HG02981 (cell line): ENCODE data around the gene VANGL2.

Experiments
- ATAC-seq: cut with Tn5 transposase; IDR thresholded peaks from one replicate; pipeline ENCODE4 v1.9.1; 2021; ENCODE audit warnings: mild to moderate bottlenecking, moderate library complexity; ENCODE audit not compliant: unreplicated experiment

VANGL2 gene

GRCh38 chr1:160404094-160404493 lies 3.7 kb downstream of the VANGL2 start:
- no peak for ATAC-seq

GRCh38 chr1:160405331-160405877 lies 5.0 kb downstream of the VANGL2 start:
- no peak for ATAC-seq

- ATAC-seq: no peak
These were observed 6.0 kb downstream of the VANGL2 start for GRCh38 chr1:160406131-160406968.

- no peak for ATAC-seq
These were observed 7.8 kb downstream of the VANGL2 start for GRCh38 chr1:160407839-160408801.

GRCh38 chr1:160408864-160409263 lies 8.5 kb downstream of the VANGL2 start:
- ATAC-seq: no peak

- ATAC-seq: no peak
These were observed 9.1 kb downstream of the VANGL2 start for GRCh38 chr1:160409486-160409885.

- no peak for ATAC-seq
These were observed 10.1 kb downstream of the VANGL2 start for GRCh38 chr1:160410406-160411005.

- ATAC-seq: no peak
These were observed 11.1 kb downstream of the VANGL2 start for GRCh38 chr1:160411271-160412027.

GRCh38 chr1:160412028-160412362 lies 11.6 kb downstream of the VANGL2 start:
- no peak for ATAC-seq

- ATAC-seq: no peak
These were observed 13.4 kb downstream of the VANGL2 start for GRCh38 chr1:160413716-160414115.

GRCh38 chr1:160414881-160415280 lies 14.5 kb downstream of the VANGL2 start:
- no peak for ATAC-seq

- ATAC-seq: no peak
These were observed 15.4 kb downstream of the VANGL2 start for GRCh38 chr1:160415696-160416290.

GRCh38 chr1:160416369-160416768 lies 16.0 kb downstream of the VANGL2 start:
- no peak for ATAC-seq

- no peak for ATAC-seq
These were observed 18.1 kb downstream of the VANGL2 start for GRCh38 chr1:160418483-160418882.

GRCh38 chr1:160419150-160419837 lies 18.9 kb downstream of the VANGL2 start:
- ATAC-seq: no peak

- no peak for ATAC-seq
These were observed 19.4 kb downstream of the VANGL2 start for GRCh38 chr1:160419838-160420169.

- ATAC-seq: no peak
These were observed 20.8 kb downstream of the VANGL2 start for GRCh38 chr1:160420881-160421842.

GRCh38 chr1:160421881-160422280 lies 21.5 kb downstream of the VANGL2 start:
- no peak for ATAC-seq
